Stimulated activated CD4-positive, alpha-beta T cell treated with anti-CD3 and anti-CD28 coated beads, TNF-alpha, amount 100 ng/mL, for 4 hours (primary cell): ENCODE results near the gene CCT2.

Experiments
- DNase-seq, 3 experiments: peaks; one replicate each; pipeline ENCODE4 v3.0.0-alpha.2; 2020; ENCODE audit warnings: low read depth in 3 of 3

Gene CCT2

DNA sequence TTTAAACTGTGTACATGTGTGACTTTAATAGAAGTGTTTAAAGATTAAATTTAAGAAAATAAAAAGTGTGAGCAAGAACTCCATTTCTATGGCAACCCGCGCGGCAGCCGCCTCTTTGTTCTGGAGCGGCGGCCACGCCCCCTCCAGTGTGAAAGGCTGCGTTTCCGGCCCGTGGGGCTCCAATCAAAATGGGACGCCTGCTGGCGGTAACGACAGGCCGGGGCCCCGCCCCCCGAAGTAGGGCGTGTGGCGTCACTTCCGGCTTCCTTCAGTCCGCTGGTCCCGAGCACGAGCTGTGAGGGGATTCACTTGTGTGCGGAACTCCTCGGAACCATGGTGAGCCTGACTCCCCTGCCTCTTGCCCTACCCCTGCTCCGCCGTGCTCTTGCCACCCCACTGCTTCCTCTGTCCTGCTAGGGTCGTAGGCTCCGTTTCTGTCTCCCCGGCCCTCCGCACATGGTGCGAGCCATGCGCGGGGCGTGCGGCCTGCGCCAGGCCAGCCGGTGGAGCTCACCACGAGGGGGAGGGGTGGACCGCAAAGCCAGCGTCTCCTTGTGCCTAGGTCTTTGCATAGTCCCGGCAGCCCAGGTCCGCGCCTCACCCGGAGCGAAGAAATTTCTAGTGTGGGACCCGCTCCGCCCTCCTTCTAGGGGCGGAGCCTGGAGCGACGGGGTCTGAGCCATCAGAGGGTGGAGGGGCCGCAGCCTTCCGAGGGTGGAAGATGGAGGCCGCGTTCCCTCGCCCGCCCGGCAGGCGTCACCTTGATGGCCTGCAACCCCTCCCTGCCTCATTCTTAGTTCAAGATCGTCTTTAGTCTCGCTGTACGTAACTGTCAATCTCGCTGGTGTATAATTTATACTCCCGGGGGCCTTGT is at the start of gene CCT2:
CCT2 (plus strand) TSS at position 271 of the 874 bp plus-strand sequence; CDS start at position 334, 63 bp downstream.
- peak; percentile 93 to 95 (median 95) for DNase-seq

DNA sequence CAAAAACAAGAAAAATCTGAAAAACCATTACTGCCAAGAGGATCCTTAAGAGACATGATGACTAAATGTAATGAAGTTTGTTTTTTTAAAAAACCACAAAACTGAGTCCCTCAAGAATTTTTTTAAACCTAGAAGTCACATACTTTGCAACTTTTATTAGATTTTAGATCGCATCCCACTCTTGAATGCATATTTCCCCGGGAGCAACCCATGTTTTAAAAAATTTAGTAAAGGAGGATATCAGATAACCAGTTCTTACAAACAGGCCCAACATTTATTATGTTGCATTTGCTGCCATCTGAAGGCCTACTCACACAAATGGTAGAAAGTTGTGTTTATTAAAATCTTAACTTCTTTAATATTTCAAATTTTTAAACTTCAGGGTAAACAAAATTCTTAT is 44.3 kb upstream of the CCT2 start:
- no peak for DNase-seq

DNA sequence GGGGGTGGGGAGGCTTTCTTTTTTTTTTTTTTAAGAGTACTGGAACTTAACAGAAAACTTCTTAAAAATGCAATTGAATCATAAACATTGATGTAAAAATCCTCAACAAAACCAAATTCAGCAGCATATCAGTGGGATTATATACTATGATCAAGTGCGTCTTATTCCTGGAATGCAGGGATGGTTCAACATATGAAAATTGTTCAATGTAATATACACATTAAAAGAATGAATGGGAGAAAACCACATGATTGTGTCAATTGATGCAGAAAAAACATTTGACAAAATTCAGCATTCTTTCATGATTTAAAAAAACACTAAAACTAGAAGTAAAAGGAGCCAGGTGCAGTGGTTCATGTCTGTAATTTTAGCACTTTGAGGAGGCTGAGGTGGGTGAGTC is 41.2 kb upstream of the CCT2 start:
- no peak for DNase-seq

DNA sequence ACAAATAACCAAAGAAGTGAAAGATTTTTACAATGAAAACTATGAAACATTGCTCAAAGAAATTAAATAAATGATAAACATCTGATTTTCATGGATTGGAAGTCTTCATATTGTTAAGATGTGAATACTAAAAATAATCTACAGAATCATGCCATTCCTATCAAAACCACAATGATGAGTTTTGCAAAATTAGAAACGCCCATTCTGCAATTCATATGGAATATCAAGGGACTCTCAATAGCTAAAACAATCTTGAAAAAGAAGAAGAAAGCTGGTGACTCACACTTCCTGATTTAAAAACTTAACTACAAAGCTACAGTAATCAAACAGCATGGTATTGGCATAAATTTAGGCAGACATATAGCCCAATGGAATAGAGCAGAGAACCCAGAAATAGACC is 40.2 kb upstream of the CCT2 start:
- no peak for DNase-seq

DNA sequence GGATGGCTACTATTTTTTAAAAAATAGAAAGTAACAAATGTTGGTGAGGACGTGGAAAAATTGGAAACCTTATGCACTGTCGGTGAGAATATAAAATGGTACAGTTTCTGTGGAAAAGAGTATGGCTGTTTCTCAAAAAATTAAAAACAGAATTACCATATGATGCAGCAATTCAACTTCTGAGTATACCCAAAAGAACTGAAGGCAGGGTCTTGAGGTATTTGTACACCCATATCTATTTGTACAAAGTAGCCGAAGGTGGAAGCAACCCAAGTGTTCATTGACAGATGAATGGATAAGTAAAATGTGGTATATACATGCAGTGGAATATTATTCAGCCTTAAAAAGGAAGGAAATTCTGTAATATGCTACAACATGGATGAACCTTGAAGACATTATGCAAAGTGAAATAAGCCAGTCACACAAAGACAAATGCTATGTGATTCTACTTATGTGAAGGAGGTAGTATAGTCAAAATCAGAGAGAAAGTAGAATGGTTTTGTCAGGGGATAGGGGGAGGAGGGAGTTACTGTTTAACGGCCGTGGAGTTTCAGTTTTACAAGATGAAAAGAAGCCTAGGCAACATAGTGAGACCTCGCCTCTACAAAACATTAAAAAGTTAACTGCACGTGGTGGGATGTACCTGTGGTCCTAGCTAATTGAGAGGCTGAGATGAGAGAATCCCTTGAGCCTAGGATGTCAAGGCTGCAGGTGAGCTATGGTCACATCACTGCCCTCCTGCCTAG is 38.4 kb upstream of the CCT2 start:
- DNase-seq, result no peak

DNA sequence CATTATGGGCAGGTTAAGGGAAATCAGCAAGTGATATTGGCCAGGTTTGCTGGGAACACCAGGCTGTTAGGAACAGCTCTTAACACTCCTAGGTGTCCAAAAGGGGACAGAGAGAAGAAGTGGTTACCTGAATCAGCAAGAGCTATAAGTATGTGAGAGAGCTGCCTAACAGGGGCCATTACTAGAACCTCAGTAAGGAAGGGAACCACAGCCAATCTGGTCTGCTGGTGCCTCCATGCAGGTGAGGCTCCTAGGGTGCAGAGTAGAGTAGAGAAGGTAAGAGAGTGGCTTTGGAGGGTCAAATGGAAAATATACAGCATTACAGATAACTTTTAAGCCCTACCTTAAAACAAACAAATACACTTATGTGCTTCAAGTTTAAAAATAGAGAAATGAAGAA is 36.6 kb upstream of the CCT2 start:
- DNase-seq, result no peak

DNA sequence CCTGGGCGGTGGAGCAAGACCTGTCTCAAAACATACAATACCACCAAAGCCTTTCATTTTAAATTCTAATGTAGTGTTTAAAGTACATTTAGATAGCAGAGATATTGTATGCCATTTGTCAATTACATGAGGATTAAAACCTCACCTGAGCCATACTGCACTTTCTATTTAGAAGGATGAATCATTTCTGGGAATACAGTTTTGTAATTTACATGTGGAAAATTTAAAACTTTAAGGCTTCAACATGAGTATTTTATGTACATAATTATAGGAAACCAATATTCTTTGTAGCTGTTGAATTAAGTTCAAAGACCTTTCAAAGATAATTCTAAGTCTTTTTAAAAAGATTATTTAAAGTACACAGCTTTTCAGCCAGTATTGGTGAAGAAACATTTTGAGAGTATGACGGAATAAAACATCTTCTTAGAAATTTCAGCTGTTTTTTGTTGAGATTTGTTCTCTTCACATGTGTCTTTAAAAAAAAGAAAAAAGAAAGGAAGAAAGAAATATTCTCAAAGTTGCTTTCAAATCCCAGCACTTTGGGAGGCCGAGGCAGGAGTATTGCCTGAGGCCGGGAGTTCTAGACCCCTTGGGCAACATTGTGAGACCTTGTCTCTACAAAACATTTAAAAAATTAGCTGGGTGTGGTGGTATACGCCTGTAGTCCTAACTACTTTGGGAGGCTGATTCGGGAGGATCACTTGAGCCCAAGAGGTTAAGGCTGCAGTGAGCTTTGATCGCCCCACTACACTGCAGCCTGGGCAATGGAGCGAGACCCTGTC is 34.5 kb upstream of the CCT2 start:
- DNase-seq, result no peak

DNA sequence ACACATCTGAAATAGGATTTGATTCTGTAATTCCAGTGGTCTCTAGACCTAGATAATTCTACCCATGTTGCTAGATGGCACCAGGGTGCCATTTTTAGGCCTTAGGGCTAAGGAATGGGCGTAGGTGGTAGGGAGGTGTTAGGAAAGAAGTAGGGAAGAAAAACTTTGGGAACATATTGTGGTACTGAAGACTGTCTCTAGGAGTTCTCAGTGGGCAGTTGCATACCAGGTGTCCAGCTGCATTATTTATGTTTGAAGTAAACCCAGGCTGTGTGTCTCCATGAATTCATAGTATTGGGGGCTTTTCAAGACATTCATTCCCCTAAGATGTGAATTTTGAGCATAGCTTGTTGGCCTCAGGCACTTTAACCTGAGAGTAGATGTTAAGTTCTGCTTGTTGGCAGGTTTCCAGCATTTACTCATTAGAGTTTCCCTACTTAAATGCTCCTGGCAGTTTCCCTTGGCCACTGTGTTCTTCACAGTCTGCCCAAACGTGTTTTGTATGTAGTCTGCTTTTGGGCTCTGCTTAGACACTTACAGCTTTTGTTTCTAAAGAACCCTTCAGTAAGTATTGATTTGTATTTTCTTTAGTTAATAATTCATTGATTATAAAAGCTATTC is 31.5 kb upstream of the CCT2 start:
- DNase-seq, result no peak

DNA sequence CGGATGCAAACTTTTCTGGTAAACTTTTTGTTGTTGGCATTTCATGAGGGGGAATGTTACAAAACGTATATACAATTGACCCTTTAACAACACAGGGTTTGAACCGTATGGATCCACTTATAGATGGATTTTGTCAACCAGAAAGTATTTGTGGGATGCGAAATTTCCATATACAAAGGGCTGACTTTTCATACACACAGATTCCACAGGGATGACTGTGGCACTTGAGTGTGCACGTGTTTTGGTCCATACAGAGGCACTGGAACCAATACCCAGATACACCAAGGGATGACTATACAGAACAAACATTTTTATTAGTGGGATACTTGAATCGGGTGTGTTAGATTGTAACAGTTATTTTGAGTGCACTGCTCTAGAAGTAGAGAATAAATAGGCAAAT is 29.8 kb upstream of the CCT2 start:
- DNase-seq, result no peak

DNA sequence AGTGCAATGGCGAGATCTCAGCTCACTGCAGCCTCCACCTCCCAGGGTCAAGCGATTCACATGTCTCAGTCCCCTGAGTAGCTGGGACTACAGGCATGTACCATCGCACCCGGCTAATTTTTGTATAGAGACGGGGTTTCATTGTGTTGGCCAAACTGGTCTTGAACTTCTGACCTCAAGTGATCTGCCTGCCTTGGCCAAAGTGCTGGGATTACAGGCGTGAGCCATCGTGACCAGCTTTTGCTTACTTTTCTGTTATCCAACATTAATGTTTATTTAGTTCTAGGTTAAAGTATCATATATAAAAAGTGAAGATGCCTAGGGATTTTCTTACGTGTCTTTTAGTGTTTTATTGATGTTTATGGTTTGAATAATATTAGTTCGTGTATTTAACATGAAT is 28.9 kb upstream of the CCT2 start:
- DNase-seq, result no peak

DNA sequence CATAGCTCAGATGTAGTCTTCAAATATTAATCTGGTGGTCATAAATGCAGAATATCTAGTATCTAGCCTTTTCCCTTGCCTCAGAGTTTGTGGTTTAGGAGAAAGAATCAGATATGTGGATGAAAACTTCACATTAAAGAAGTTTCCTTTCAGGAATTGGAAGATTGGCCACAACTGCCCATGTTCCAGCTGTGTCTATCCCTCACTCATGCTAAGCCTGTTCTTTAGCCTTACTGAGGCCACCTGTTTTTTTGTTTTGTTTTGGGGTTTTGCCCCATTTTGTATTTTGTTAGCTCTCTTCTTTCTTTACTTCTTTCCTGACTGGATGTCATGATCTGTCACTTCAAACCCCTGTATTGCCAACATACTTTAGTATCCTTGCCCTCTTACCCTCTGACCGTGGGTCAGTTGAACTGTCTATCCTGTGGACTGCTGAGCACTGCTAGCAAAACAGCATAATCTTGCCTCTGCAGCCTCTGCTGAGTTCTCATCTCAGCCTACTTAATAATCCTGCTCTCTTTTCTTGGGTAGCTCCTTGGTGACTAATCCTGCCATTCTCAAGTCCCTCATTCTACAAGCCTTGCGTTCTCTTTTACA is 22.0 kb upstream of the CCT2 start:
- DNase-seq, result no peak

DNA sequence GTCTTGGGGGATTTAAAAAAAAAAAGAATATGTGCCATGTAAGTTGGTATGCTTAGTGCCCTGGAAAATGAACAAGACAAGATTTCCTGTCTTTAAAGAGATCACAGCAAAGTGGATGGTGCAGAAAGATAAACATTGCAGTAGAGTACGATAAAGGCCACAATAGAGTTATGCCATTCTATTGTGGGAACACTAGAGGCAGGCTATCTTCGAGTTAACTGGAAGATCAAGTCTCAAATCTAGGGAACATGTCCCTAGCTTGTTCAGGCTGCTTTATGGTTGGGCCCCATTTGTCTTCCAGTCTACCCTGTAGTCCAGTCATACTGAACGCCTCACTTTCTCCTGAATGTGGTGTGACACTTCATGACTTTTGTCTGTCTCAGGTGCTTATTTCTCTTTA is 18.7 kb upstream of the CCT2 start:
- no peak for DNase-seq

DNA sequence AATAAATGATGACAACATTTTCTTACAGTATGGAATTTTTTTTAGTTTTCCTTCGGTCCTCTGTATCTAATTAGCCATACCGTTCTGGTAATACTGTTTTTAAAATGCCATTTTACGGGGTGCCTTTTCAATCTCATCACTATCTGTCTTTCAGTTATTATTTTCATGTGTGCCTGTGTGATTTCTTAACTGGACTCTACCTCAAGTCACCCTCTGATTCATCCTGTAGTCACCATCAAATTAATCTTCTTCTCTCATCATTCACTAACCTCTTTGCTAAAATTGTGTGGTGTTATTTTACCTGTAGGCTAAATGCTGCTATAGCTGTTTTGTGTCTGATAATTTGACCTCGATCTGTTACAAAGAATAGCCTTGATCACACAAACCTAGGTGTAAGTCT is 16.0 kb upstream of the CCT2 start:
- DNase-seq, result no peak

DNA sequence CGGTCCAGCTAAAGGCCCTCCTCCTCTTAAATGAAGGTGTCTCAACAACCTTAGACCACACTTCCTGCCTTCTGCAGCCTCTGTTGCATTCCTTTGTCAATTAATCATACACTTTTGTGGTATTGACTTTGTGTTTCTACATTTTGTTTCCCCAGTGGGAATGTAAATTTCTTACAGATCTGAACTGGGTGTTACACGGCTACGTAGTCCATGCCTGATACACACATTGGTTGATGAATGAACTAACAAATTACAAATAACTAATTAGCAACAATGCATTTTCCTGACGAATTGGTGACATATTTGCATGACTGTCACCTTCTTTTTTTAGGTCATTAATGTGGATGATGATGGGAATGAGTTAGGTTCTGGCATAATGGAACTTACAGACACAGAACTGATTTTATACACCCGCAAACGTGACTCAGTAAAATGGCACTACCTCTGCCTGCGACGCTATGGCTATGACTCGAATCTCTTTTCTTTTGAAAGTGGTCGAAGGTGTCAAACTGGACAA is 15.2 kb upstream of the CCT2 start:
- no peak for DNase-seq

DNA sequence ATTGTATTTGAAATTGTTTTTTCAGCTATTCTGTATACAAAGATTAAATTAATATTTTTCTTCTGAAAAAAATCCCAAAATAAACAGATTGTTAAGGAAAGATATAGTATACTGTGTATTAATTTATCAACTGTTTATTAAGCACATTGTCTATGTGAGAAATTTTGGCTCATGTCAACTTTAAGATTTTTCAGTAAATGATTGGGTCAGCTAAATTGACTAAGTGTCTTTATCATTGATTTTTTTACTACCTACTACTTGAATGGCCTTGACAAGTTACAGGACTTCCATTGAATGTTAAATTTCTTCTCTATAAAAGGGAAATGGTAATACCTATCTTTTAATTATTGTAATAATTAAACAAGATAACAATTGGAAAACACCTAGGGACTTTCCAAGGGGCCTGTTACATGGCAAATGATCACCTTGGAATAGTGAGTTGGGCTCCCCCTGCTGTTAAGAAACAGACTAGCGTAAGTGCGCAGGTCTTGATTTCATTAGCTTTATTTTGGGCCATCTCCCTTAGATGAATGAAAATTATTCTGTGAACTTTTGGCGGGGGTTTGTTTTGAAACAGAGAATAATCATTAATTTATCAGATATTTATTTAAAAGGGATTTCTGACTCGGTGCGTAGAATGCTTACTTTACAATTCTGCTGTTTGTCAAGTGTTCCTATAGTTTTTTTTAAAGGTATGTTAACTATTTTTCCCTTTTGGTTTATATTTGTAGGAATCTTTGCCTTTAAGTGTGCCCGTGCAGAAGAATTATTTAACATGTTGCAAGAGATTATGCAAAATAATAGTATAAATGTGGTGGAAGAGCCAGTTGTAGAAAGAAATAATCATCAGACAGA is 14.5 kb upstream of the CCT2 start:
- peak in 2 of 3 experiments; percentile 24 to 33 for DNase-seq

DNA sequence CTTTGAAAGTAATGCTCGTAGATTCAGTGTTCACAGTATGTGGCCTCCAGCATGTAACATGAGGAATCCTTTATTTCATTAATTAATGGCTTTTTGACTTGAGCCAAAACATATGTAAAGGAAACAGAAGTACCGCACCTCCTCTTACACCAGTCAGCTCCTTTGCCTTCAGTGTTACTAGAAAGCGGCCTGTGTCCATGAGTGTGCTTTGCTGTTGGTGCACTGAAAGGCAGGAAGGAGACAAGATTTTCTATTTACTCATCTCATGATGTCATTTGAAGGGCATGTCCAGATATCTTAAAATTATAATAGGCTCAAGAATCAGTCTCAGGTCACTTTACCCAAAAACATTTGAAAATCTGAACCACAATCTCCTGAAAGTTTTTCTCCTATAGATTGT is 9.9 kb upstream of the CCT2 start:
- DNase-seq, result no peak

DNA sequence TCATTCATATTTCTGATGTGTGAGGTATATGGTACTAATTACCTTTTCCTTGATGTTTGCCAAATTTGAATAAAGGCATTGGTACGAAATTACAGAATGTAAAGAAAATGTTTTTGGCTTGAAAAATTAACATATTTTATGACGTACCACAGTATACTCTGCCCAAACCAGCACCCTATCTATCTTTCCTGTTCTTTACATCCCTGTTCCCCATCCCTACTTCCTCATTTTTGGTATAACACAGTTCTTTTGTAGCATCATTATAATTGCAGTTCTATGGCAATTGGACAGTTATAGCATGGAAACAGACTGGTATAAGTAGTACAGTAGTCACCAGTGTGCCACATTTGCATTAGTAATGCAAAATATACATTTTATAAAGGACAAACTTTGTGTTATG is 7.0 kb upstream of the CCT2 start:
- no peak for DNase-seq

DNA sequence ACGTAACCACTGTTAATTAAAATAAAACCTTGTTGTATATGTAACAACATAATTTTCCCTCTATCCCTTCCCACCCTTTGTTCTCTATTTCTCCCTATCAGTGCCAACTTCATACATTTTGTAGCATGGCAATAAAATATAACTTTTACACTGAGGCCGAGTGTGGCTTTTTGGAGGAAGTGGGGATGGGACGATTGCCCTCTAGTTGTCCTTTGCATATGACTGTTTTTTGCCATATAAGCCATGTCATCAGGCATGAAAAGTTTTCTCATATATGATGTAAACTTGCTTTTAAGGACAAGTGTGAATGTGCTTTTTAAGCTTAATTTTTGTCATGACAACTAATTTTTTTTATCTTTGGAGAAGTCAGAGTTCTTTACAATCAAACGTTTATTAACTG is 6.2 kb upstream of the CCT2 start:
- no peak for DNase-seq

DNA sequence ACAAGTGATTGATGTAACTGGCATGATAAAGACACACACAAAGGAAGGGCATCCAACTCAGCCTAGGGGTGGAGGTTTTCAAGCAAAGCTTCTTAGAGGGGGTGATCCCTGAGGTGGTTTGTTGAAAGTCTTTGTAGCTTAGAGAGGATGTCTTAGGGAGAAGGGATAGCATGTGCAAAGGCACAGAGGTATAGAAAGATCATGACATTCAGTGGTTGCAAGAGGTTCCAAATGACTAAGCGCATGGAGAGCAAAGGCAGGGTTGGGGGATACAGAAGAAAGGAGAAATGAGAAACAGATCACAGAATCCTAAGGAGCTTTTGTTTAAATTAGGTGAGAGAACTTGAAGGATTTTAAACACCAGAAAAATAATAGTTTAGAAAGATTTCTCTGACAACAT is 5.2 kb upstream of the CCT2 start:
- DNase-seq, result no peak

DNA sequence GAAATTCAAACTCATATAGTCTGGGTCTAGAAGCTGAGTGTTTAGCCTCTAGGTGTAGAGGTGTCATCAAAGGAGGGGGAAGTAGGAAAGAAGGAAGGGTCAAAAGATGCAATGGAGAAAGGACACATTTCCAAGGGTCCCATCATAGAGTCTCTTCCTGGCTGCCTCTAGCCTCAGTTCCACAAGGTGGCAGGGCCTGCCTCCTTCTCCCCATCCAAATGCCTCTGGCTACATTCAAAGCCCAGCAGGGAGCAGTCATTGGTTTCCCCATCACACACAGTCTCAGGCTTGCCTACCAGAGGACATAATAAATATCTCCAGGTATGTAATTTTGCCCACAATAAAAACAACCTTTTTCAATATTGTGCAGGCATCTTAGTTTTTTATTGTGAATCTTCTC is 2.1 kb upstream of the CCT2 start:
- no peak for DNase-seq
